Peyer's patch (tissue), 4 donors: Measurements from ENCODE around the gene AKR1C2.
"Not testable (repeated sequence)": the region's sequence is repeated elsewhere in the genome, so short reads cannot be mapped to it uniquely, and the experiment has no call there.

Experiments used
- CTCF ChIP-seq, 6 experiments: fragments of 450-650 bp in 4 of 6; fragments of 200-600 bp in 2 of 6; sonication (generic) in 1 of 6; IDR thresholded peaks; one replicate each; pipeline ENCODE4 v1.5.1; 2017 to 2019; ENCODE audit warnings: antibody characterized with exemption in 6 of 6, mild to moderate bottlenecking in 3 of 6, moderate library complexity in 1 of 6
- POLR2A ChIP-seq, 2 donors: fragments of 450-650 bp; IDR thresholded peaks; one replicate each; pipeline ENCODE4 v1.5.1; 2017; ENCODE audit warnings: antibody characterized with exemption in 2 of 2, mild to moderate bottlenecking in 2 of 2, moderate library complexity in 2 of 2

- TF ChIP-seq CTCF, POLR2A (IDR thresholded peaks at IDR 0.05): not testable (repeated sequence)
Observed at GRCh38 chr10:4988000-4988641, 15.5 kb downstream of the AKR1C2 start.
